Caco-2 (cell line): Measurements from ENCODE around the gene C1QL2. TPM values are rescaled to one million over a fixed set of nuclear protein-coding genes. Genes with fewer than 3 reads are reported as not detected.

Experiments
- BruUV-seq: library from RNA; stranded (reverse); fragments of 400-500 nt; replicated peaks from 2 replicates; lab custom pipeline; 2021; lab: Mats Ljungman, UMichigan
- CTCF ChIA-PET: fragments of 300-600 bp; sonication (Branson Sonifier 250); formaldehyde crosslinking; loops from one replicate; lab custom pipeline; 2022; ENCODE audit warnings: antibody characterized with exemption; lab: Charles Lee
- POLR2A ChIA-PET: fragments of 300-600 bp; sonication (Branson Sonifier 250); formaldehyde crosslinking; loops from one replicate; lab custom pipeline; 2022; ENCODE audit warnings: antibody characterized with exemption; lab: Charles Lee
- DNase-seq, 2 experiments: peaks; one replicate each; pipeline versions ENCODE4 v3.0.0 to v3.0.0-alpha.2; 2020 to 2022
- H3K27me3 ChIP-seq: replicated peaks from 2 replicates; pipeline ENCODE4 v1.6.0; 2011; ENCODE audit warnings: low read length; ENCODE audit not compliant: control insufficient read depth, insufficient read depth
- H3K36me3 ChIP-seq: 2 replicates; pipeline ENCODE4 v1.5.1; 2011; ENCODE audit warnings: low read length; ENCODE audit not compliant: control insufficient read depth, insufficient read depth
- H3K4me1 ChIP-seq: fragments of 250-450 bp; sonication (Bioruptor Pico); 2 replicates; pipeline ENCODE4 v1.5.1; 2020; ENCODE audit warnings: mild to moderate bottlenecking
- H3K4me3 ChIP-seq: 2 replicates; pipeline ENCODE4 v1.5.1; 2011; ENCODE audit warnings: low read depth, mild to moderate bottlenecking, control low read depth, low read length
- H3K9me3 ChIP-seq: fragments of 250-450 bp; sonication (Bioruptor Pico); 2 replicates; pipeline ENCODE4 v1.5.1; 2020; ENCODE audit warnings: mild to moderate bottlenecking, moderate library complexity
- H3K27ac Mint-ChIP-seq: one replicate; pipeline ENCODE4 v1.8.0; 2022; ENCODE audit warnings: mixed read lengths; ENCODE audit not compliant: unreplicated experiment
- H3K27me3 Mint-ChIP-seq: one replicate; pipeline ENCODE4 v1.8.0; 2022; ENCODE audit warnings: mixed read lengths; ENCODE audit not compliant: insufficient read depth, unreplicated experiment
- H3K36me3 Mint-ChIP-seq: one replicate; pipeline ENCODE4 v1.8.0; 2022; ENCODE audit warnings: mild to moderate bottlenecking, mixed read lengths; ENCODE audit not compliant: insufficient read depth, unreplicated experiment
- H3K4me1 Mint-ChIP-seq: one replicate; pipeline ENCODE4 v1.8.0; 2022; ENCODE audit warnings: low read depth, mixed read lengths; ENCODE audit not compliant: unreplicated experiment
- H3K4me3 Mint-ChIP-seq: one replicate; pipeline ENCODE4 v1.8.0; 2022; ENCODE audit warnings: mild to moderate bottlenecking, moderate library complexity, mixed read lengths; ENCODE audit not compliant: unreplicated experiment
- H3K9me3 Mint-ChIP-seq: one replicate; pipeline ENCODE4 v1.8.0; 2022; ENCODE audit warnings: mixed read lengths; ENCODE audit not compliant: unreplicated experiment
- CTCF ChIP-seq, 2 experiments: fragments of 200-600 bp in 1 of 2; IDR thresholded peaks; 1 replicate in 1 of 2; 2 replicates in 1 of 2; pipeline versions ENCODE4 v1.5.1 to v1.8.0; 2011 to 2022; ENCODE audit warnings: antibody characterized with exemption in 1 of 2, control low read depth in 1 of 2, inconsistent platforms in 1 of 2, low read depth in 1 of 2, low read length in 1 of 2, mild to moderate bottlenecking in 1 of 2, moderate library complexity in 1 of 2; ENCODE audit not compliant: insufficient read depth in 1 of 2, severe bottlenecking in 1 of 2, unreplicated experiment in 1 of 2
- intact Hi-C: fragments of 100-400 bp; cut with micrococcal nuclease; formaldehyde crosslinking; loops from one replicate; pipeline ENCODE4 v1.10.0; 2022; ENCODE audit not compliant: unreplicated experiment
- total RNA-seq: library from RNA; stranded (reverse); gene quantifications from 2 replicates; pipeline ENCODE4 v1.2.3, GENCODE V29; 2022

Gene C1QL2
- total RNA-seq, 1 experiment from 2014 or later = not detected

- Histone ChIP-seq H3K36me3 (no peaks in the 10 kb centered on the region), H3K27me3 (no peaks in the 10 kb centered on the region), H3K9me3 (peaks cover 19% of the 10 kb centered on the region), H3K4me1 (no peaks in the 10 kb centered on the region), H3K4me3 (no peak overlapping the region)
- no peak for DNase-seq
- Mint-ChIP-seq H3K36me3 (no peaks in the 10 kb centered on the region), H3K27ac (no peak overlapping the region), H3K27me3 (peaks cover 4% of the 10 kb centered on the region), H3K4me1 (no peaks in the 10 kb centered on the region), H3K4me3 (no peak overlapping the region), H3K9me3 (peaks cover 23% of the 10 kb centered on the region)
- ChIA-PET POLR2A (no interaction called here), CTCF (no interaction called here)
- intact Hi-C loops = no loop called here
- no peak for TF ChIP-seq CTCF (IDR thresholded peaks at IDR 0.05; ENCODE audit: insufficient read depth in 1 of 2, low read depth in 1 of 2, low read length in 1 of 2, severe bottlenecking in 1 of 2, unreplicated experiment in 1 of 2)
- BruUV-seq = no TSS peak
Measured at GRCh38 chr2:119109866-119110265, 48.7 kb downstream of the C1QL2 start.

- TF ChIP-seq CTCF (IDR thresholded peaks at IDR 0.05; ENCODE audit: insufficient read depth in 1 of 2, low read depth in 1 of 2, low read length in 1 of 2, severe bottlenecking in 1 of 2, unreplicated experiment in 1 of 2) = no peak
- Mint-ChIP-seq H3K36me3 (no peaks in the 10 kb centered on the region), H3K9me3 (peaks cover 23% of the 10 kb centered on the region), H3K27ac (no peak overlapping the region), H3K4me1 (no peaks in the 10 kb centered on the region), H3K27me3 (peaks cover 7% of the 10 kb centered on the region), H3K4me3 (no peak overlapping the region)
- intact Hi-C loops = no loop called here
- no peaks in the 10 kb centered on the region for H3K4me1 ChIP-seq
- H3K36me3 ChIP-seq = no peaks in the 10 kb centered on the region
- no peaks in the 10 kb centered on the region for H3K27me3 ChIP-seq
- ChIA-PET CTCF (no interaction called here), POLR2A (no interaction called here)
- DNase-seq = no peak
- H3K9me3 ChIP-seq = peaks cover 19% of the 10 kb centered on the region
- BruUV-seq = no TSS peak
- no peak overlapping the region for H3K4me3 ChIP-seq
Measured at GRCh38 chr2:119108186-119108585, 50.4 kb downstream of the C1QL2 start.

- intact Hi-C loops = loop anchor here (1.0 kb wide), 1 partner anchor 61 kb away; no protein-coding TSS in a partner anchor
- BruUV-seq = no TSS peak
- peaks cover 7% of the 10 kb centered on the region for H3K27me3 Mint-ChIP-seq
- Histone ChIP-seq H3K4me1 (no peaks in the 10 kb centered on the region), H3K4me3 (no peak overlapping the region), H3K36me3 (no peaks in the 10 kb centered on the region), H3K27me3 (no peaks in the 10 kb centered on the region), H3K9me3 (peaks cover 9% of the 10 kb centered on the region)
- no peaks in the 10 kb centered on the region for H3K36me3 Mint-ChIP-seq
- H3K27ac Mint-ChIP-seq = no peak overlapping the region
- CTCF ChIA-PET = interaction anchor here (0.5 kb wide), 1 partner anchor 41 kb away, joined by 3 read pairs; no protein-coding TSS in a partner anchor
- H3K4me3 Mint-ChIP-seq = no peak overlapping the region
- TF ChIP-seq CTCF (IDR thresholded peaks at IDR 0.05; ENCODE audit: insufficient read depth in 1 of 2, low read depth in 1 of 2, low read length in 1 of 2, severe bottlenecking in 1 of 2, unreplicated experiment in 1 of 2) = no peak
- peaks cover 15% of the 10 kb centered on the region for H3K9me3 Mint-ChIP-seq
- POLR2A ChIA-PET = no interaction called here
- no peaks in the 10 kb centered on the region for H3K4me1 Mint-ChIP-seq
- peak; percentile 62 to 83 for DNase-seq
Measured at GRCh38 chr2:119106301-119106897, 52.2 kb downstream of the C1QL2 start.

Other genes starting within 250 kb of the C1QL2 start
- gene MARCO, start 216.6 kb downstream of the C1QL2 start, total RNA-seq = 0.43 TPM in 1 of 2 replicates, not detected in the other
- 20.1 and 20.4 TPM in 2 replicates for gene STEAP3, start 65.1 kb upstream of the C1QL2 start, total RNA-seq
- 5.0 and 6.5 TPM in 2 replicates for gene C2orf76, start 208.1 kb upstream of the C1QL2 start, total RNA-seq
- gene DBI, start 208.2 kb upstream of the C1QL2 start, total RNA-seq = 256 and 257 TPM in 2 replicates